Omental fat pad (tissue), 4 donors: ENCODE data around the gene PLCD1. TPM values are rescaled to one million over a fixed set of nuclear protein-coding genes. Genes with fewer than 3 reads are reported as not detected.

Experiments
- ATAC-seq: fragments of 150-250 bp; one replicate; pipeline ENCODE4 v1.9.1; 2016; ENCODE audit warnings: mild to moderate bottlenecking, moderate library complexity; ENCODE audit not compliant: low FRiP score
- DNase-seq: peaks from one replicate; pipeline ENCODE4 v3.0.0-alpha.2; 2019; ENCODE audit warnings: low spot score
- CTCF ChIP-seq, 3 donors: fragments of 450-650 bp; IDR thresholded peaks; one replicate each; pipeline ENCODE4 v1.5.1; 2016 to 2017; ENCODE audit warnings: antibody characterized with exemption in 3 of 3, mild to moderate bottlenecking in 3 of 3, moderate library complexity in 2 of 3
- total RNA-seq, 4 donors: library from RNA; depleted of rRNA; stranded (reverse); fragments of >200 nt; gene quantifications; one replicate each; pipeline ENCODE4 v1.1.0, GENCODE V29; 2016

PLCD1 gene
- total RNA-seq, 4 donors from 2014 or later: 12.5 to 24.4 (median 19.0) TPM

GRCh38 chr3:38002291-38002876 lies 27.1 kb downstream of the PLCD1 start:
- DNase-seq (no peak), ATAC-seq (no peak)
- TF ChIP-seq CTCF (IDR thresholded peaks at IDR 0.05): no peak

- ATAC-seq (no peak), DNase-seq (no peak)
- TF ChIP-seq CTCF (IDR thresholded peaks at IDR 0.05): no peak
These were observed 27.9 kb downstream of the PLCD1 start for GRCh38 chr3:38001456-38002081.

GRCh38 chr3:38000965-38001455 lies 28.4 kb downstream of the PLCD1 start:
- DNase-seq (no peak), ATAC-seq (no peak)
- no peak for TF ChIP-seq CTCF (IDR thresholded peaks at IDR 0.05)

- ATAC-seq: no peak
- no peak for TF ChIP-seq CTCF (IDR thresholded peaks at IDR 0.05)
- DNase-seq: no peak
These were observed 29.1 kb downstream of the PLCD1 start for GRCh38 chr3:38000242-38000916.

GRCh38 chr3:37999836-38000235 lies 29.6 kb downstream of the PLCD1 start:
- ATAC-seq: no peak
- no peak for DNase-seq
- TF ChIP-seq CTCF (IDR thresholded peaks at IDR 0.05): no peak

- no peak for TF ChIP-seq CTCF (IDR thresholded peaks at IDR 0.05)
- DNase-seq (no peak), ATAC-seq (no peak)
These were observed 31.6 kb downstream of the PLCD1 start for GRCh38 chr3:37997791-37998370.
